ENCODE results near the gene PNPO.

The PNPO gene

DNA sequence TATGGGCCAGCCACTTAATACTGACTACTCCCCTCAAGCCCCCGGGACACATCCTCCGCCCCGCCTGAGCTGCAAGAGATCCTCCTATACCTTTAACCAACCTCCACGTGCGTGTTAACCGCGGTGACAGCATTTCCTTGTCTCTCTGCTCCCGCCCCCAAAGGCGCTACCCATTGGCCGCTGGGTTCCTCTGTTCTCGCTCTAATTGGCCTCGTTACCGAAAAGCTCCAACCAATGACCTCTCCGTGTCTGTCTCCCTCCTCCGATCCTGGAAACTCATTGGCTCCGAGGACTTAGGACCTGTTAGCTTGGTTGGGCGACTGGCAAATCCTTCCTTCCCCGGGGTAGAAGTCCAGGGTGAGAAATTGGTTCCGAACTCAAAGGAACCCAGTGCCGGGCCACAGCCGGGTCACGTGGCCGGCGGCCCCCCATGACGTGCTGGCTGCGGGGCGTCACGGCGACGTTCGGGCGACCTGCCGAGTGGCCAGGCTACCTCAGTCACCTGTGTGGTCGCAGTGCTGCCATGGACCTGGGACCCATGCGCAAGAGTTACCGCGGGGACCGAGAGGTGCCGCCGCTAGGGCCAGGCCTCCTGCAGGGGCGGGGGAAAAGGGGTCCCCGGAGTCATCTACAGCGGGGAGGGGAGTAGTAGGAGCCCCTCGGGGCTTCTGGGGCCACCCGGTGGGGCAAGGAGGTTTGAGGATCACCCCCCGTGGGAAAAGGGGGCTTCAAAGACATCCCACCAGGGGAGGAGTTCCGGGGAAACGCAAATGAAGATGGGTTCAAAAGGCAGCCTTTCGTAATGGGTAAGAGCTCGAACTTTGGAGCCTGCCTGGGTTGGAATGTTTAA, at the start of gene PNPO:
Gene PNPO, plus strand, starts transcription at position 326 of the 850 bp plus-strand sequence. Its CDS starts 105 bp downstream, at position 431.
- DNase-seq = peak; percentile 94 to 95

DNA sequence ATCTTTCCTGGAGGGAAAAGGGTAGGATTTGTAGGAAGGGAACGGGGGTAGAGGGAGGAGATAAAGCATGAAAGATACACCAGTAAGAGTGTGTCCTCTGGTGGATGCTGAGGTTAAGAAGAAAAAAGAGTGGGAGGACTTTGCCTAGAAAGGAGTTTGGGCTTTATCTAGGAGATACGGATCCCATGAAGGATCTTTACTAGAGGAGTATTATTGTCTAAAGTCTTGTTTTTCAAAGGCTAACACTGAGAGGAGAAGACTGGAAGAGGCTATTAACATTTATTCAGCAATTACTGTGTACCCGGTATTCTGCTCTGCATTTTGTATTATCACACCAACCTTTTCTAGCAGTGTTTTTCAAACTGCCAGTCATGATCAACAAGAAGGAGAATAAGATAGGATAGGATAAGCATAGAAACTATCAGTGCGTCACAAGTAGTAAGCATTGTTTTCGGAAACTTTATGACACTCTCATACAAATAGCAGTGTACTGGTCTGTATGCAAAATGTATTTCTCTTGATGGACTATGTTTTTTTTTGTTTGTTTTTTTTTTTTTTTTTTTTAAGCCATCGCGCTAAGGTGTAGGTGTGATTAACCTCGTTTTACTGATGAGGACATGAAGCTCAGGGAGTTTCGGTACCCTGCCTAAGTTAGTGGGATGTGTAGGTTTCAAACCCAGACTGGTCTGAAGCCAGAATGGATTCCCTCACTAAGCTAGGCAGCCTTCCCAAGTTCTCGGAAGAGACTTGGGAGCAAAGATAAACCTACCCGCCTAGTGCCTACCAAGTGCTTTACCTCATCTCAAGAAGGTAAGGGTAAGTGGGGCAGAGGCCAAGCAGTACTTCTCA, 46.6 kb upstream of the PNPO start:
- no peak for DNase-seq

DNA sequence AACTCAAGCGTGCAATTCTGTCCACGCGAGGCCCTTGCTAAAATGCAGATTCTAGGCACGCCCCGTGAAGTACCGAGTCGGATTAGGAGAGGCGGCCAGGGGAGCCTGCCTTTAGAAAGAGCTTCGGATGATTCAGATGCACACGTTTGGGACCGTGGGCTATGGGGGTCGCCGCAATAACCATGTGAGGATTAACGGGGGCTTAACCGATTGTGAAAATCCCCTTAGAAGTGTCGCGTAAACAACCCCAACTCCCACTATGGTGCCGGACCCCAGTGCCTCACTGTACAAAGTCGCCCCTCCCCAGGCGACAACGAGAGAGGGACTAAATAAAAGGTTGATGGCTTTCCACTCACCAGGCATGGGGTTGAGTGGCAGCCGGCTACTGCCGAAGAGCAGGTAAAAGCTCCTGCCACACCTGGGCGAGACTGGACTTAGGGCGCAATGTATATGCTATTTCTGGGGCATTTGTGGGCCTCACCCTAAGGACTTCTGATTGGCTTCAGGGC, 46.0 kb upstream of the PNPO start:
- peak in 1 of 2 donors; percentile 35 for DNase-seq

DNA sequence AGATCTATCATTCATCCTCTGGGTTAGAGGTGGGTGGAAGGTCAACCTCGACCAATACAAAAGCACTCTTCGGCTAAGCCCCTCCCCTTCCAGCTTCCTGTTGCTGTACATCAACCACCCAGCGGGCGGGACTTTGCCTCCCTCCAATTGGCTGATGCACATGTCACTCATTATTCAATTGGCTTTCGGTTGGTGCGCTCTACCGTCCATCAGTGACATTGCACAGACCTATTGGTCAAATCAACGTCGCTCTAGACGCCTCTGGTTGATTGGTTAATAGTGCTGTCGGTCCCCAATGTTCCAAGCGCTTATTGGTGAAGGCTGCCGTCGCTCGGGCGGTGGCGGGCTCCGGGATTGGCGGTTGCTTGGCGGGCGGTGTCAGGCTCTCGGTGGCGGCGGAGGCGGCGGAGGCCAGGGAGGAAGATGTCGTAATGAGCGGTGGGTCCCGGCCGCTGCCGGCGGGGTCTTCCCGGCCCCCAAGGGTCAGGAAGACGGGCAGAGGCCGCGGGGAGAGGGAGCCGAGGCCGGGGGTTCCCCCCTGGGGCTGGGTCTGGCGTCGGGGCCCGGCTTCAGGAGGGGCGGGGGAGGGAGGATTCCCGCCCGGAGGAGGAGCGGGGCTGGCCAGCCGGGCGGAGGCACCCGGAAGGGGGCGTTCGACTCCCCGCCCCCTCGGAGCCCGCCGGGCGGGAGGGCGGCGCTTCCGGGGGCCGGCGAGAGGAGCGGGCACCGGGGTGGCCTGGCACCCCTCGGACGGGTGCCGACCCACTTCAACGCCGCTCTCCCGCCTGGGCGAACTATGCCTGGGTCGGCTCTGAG, 45.3 kb upstream of the PNPO start, which contains the start of gene SP2:
Gene SP2, plus strand, starts transcription at position 381 of the 816 bp plus-strand sequence. Its CDS starts 51 bp downstream, at position 432.
- peak; percentile 98 to 99 for DNase-seq

DNA sequence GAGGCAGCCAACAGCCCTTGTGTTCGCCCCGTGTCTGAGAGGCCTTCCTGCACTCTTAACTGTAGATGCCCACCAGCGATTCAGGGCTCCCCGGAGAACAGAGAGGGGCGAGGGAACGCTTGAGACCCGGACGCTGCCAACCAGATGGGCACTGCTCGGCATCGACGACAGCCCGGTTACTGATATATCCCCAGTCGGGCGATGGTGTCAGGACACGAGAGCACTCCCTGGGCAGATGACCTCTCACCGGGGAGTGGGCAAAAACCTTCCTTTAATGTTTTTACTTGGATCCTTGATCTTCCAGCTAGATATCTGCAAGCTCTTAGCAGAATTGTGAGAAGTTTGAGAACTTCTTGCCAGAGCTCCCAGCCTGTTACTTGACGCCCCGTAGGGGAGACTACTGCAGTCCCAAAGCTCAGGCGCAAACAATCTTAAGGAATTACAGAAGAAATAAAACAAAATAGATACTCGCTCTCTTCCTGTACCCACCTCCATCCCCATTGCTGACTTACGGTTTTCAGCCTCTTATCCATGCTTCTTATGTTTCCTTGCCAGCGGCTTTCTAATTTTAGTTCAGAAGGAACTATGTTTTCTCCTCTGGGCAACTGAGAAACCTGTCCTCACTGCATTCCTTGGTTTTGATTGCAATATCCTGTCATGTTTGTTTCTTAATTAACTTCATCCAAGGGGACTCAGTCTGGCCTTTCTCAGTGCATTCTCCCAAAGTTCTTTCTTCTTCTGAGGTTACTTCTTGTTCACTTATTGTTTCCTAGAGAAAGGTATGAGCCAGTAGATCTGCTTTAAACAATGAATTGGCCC, 44.5 kb upstream of the PNPO start:
- DNase-seq = no peak

DNA sequence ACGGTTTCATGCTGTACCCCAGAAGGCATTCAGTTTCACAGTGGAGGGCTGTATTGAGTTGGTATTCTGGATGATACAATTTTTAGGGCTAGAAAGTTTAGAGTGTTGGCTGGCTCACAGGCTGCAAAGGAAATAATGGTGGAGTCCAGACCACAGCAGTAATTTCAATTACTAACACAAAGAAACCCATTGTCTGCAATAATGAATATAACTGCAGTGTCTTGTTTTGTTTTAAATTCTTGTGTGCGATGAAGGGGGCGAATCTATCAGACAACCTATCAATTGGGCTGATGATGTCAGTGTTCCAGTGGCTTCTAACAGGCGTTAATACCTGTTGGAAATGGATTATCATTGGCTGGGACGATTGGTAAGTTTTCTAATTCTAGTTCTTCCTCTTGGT, 43.8 kb upstream of the PNPO start:
- DNase-seq = no peak

DNA sequence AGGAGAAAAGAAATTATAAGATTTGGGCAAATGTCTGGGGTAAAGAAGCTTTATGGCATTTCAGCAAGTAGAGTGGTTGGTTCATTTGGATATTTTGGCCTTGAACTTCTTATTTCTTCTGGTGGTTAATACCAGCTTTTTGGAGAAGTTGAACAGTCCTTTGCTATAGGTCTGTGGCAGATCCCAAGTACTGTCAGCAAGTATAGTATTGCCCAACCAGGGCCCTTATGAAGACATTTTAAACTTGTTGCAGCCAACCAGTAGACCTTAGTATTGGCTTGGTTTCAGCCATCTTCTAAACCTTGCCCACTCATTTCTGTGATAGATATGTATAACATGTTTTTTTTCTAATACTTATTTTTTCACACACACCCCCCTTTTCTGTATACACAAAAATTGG, 43.1 kb upstream of the PNPO start:
- DNase-seq = no peak

DNA sequence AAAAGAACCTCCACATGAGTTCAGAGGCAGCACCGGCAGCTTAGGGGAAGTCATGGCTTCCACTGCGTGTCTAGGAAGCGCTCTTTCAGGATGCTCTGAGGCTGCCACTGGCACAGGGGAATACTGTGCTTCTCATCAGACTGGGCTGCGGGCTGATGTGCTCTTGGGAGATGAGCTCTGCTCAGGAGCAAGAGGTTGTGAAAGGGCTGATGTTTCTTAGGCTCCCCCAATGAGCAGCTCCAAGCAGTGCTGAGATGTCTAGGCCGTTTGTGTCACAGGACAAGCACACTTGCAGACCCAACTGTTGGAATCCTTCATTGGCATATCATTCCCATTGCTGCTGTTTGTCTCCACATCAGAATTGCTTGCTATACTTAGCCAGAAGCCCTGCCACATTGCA, 41.7 kb upstream of the PNPO start:
- DNase-seq = no peak

DNA sequence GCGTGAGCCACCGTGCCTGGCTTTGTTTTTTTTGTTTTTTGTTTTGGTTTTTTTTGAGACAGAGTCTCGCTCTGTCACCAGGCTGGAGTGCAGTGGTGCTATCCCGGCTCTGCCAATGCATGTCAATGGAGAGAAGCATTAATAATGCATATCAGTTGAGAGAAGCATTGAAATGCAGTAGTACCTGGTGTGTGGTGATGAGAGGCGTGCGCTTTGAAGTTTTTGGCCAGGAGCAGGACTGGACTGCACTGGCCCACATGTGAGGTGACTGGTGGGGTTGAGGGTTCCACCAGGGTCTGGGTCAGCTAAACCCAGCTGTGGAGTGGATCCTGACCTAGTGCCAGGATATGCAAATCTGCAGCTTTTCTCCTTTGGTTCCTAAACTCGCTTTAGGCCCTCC, 39.9 kb upstream of the PNPO start:
- DNase-seq = no peak

DNA sequence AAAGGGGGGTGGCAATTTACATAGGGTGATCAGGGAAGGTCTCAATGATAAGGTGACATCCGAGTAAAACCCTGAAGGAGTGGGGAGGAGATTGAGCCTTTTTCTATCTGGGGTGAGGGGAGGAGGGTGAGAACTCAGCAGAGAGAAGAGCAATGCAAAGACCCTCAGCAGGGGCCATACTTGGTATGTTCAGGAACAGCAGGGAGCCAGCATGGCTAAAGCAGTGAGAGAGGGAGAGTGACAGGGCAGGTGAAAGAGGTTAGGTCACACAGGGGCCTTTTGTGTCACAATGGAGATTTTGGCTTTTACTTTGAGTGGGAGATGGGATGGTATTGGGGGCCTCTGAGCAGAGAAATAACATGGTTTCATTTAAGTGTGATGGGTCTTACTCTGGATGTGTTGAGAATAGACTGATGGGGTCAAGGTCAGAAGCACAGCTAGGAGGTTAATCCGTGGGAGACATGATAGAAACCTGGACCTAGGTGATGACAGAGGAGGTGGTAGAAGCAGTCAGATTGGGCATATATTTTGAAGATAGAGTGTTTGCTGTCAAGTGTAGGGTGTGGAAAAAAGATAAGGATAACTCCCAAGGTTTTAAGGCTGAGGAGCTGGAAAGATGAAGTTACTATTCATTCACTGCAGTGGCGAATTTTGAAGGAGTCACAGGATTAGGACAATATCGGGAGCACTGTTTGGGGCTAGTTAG, 39.2 kb upstream of the PNPO start:
- no peak for DNase-seq

DNA sequence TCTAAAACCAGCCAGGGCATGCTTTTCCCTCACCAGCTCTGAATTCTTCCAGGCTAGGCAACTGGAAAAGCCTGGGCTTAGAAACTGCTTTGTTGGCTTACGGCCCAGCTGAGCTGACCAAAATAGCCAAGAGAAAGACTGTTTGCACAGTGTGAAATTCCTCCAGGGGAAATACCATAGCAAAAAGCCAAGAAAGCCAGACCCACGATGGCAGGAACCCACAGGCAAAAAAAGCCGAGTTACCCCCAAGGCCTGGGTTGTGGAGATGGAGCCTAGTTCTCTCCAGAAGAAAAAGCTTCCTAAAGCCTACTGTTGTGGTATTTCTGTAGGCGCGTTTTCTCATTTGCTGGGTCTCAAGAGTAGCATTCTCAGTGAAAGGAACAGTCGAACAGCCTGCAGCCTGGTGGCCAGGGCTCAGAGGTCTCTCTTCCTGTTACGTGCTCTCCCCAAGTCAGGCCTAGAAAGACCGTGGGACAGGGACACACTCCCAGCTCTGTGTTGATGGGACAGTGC, 36.1 kb upstream of the PNPO start:
- no peak for DNase-seq

DNA sequence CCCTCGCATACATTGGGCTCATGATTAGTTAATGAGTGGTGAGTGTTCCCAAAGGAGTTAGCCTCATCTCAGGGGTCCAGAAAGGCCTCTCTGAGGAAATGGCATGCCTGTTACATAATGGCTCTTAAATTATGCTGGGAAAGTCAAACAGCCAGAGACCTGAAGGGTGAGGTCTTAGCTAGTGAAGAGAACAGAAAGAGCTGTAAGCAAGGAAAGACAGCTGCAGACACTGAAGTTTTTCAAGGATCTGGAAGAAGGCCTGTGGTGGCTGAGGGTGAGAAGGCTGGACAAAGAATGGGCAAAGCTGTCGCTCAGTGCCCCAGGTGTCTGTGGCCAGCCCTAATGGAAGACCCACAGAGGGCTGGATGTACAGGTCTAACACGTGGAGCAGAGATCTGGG, 34.9 kb upstream of the PNPO start:
- no peak for DNase-seq

DNA sequence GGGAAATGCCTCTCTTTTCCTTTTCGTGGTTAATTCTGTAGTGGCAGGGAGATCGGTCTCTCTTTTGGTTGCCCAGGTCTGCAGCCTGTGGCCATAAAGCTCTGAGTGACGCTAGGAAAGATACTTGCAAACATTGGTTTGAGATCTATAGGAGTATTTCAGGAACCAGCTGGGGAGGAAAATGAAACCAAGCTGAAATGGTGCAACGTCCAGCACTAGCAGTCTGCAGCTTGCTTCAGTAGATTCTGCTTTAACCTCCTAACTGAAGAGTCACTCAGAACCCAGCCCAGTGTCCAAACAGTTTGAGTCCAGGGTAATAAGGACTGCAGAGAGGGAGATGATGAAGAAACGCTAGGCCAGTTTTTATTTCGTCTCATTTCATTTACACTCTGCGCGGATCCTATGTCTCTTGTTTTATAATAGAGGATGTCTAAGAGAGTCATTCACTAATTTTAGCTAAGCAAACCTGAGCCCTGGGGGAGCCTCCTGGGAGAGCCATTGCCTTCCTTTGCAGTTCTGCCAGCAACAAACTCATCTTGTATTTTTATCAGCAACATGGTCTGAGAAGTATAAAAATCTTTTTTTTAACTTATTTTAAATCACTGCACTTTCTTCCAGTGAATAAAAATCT, 33.3 kb upstream of the PNPO start:
- DNase-seq = no peak

DNA sequence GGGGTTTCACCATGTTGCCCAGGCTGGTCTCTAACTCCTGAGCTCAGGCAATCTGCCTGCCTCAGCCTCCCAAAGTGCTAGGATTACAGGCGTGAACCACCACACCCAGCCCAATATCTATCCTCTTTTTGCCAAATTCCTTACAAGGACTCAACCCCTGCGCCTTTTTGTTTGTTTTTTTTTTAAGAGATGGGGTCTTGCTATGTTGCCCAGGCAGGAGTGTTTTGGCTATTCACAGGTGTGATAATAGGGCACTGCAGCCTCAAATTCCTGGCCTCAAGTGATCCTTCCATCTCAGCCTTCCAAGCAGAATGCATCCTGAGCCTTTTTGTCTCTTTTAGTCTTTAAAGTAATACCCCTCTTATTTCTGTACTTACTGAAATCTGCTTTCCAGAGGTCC, 28.3 kb upstream of the PNPO start:
- no peak for DNase-seq

DNA sequence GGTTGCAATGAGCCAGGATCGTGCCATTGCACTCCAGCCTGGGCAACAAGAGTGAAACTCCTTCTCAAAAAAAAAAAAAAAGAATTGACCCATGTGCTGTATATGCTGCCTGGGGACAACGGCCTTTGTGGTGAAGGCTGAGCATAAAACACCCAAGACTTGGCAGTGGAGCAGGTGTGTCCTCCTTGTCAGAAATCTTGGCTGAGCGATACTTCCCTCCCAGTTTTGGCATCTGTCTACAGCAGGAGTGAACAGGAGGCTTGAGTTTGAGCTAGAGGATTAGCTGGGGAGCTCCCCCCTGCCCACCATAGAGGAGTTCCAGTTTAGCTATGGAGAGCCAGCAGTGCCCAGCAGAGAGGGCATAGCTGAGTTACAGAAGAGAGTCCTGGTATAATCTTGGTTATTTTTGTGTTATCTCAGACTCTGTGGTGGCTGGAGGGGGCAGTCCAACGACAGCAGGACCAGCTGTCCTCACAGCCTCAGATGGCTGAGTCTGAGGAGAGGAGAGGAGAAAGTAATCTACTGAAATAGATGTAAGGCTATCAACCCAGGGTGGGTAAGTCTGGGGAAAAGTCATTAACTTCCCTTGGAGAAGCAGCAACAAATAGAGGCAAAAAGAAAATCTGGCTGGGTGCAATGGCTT, 26.9 kb upstream of the PNPO start:
- DNase-seq = no peak

DNA sequence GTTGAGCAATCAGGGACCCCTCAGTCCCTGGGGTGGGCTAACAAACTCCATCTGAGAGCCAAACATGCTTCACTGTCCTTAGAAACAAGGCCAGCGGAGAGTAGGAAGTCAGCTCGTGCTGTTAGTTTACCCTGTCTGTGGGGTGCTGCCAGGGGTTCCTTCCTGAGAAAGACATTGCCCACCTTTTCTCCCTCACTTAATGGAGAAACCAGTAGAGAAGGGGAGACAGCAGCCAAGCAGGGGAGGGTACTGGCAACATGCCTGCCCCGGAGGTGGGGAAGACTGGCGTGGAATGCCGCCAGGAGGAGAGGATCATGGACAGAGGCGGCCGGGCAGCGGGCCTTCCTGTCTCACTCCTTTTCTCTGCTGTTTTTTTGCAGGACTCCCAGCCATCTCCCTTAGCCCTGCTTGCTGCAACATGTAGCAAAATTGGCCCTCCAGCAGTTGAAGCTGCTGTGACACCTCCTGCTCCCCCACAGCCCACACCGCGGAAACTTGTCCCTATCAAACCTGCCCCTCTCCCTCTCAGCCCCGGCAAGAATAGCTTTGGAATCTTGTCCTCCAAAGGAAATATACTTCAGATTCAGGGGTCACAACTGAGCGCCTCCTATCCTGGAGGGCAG, 25.5 kb upstream of the PNPO start:
- DNase-seq = no peak

DNA sequence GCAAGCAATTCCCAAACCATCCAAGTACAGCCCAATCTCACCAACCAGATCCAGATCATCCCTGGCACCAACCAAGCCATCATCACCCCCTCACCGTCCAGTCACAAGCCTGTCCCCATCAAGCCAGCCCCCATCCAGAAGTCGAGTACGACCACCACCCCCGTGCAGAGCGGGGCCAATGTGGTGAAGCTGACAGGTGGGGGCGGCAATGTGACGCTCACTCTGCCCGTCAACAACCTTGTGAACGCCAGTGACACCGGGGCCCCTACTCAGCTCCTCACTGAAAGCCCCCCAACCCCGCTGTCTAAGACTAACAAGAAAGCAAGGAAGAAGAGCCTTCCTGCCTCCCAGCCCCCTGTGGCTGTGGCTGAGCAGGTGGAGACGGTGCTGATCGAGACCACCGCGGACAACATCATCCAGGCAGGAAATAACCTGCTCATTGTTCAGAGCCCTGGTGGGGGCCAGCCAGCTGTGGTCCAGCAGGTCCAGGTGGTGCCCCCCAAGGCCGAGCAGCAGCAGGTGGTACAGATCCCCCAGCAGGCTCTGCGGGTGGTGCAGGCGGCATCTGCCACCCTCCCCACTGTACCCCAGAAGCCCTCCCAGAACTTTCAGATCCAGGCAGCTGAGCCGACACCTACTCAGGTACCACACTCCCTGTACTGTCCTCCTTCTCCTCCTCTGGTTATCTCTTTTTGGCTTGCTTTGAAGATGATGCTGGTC, 24.7 kb upstream of the PNPO start:
- no peak for DNase-seq

DNA sequence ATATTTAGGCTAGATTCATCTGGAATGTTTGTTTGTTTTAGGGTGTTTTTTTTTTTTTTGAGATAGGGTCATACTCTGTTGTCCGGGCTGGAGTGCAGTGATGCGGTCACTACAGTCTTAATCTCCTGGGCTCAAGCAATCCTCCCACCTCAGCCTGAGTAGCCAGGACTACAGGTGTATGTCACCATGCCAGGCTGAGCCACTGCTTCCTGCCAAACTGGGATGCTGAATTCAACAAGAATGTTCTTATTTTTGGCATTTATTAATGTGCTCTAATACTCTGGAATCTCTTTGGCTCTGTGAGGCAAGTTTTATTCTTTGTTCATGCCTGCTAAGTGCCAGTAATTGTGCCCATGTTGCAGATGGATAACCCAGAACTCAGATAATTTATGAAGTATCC, 23.8 kb upstream of the PNPO start:
- no peak for DNase-seq

DNA sequence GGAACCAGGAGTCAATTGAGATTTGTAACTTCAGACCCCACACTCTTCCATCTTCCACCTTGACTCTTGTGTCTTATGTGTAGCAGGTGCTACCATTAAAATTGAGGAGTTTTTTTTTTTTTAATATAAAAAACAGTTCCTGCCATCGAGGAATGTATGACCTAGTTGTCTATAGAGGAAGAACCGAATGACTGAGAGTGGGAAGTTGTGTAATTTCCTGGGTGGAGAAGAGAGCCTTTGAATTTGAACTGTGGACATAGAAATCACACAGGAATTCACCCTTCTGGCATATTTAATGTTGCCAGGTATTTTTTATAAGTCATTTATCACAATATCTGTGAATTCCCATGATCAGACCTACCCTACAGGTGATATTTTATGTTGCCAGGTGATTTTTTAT, 23.4 kb upstream of the PNPO start:
- no peak for DNase-seq
